AG10803 (cell line): Measurements from ENCODE around the gene ATXN7L1.

Source experiments
- DNase-seq: peaks from one replicate; pipeline ENCODE4 v3.0.0; 2010; ENCODE audit warnings: low read depth
- H3K4me3 ChIP-seq: 2 replicates; pipeline ENCODE4 v1.5.1; 2011; ENCODE audit warnings: mild to moderate bottlenecking, low read length, control low read depth
- CTCF ChIP-seq: conservative IDR thresholded peaks from 2 replicates; pipeline ENCODE4 v1.5.1; 2011; ENCODE audit warnings: mild to moderate bottlenecking, low read length, control low read depth, inconsistent platforms

The ATXN7L1 gene

GRCh38 chr7:105752671-105753275, 123.6 kb downstream of the ATXN7L1 start:
- DNase-seq = no peak
- H3K4me3 ChIP-seq = no peak overlapping the region
- no peak for TF ChIP-seq CTCF

GRCh38 chr7:105751054-105751453, 125.3 kb downstream of the ATXN7L1 start:
- H3K4me3 ChIP-seq = no peak overlapping the region

GRCh38 chr7:105748701-105749100, 127.7 kb downstream of the ATXN7L1 start:
- no peak overlapping the region for H3K4me3 ChIP-seq
- no peak for TF ChIP-seq CTCF
- DNase-seq = no peak

More at GRCh38 chr7:105751054-105751453, 125.3 kb downstream of the ATXN7L1 start:
- TF ChIP-seq CTCF = no peak
- no peak for DNase-seq

GRCh38 chr7:105745681-105746330, 130.6 kb downstream of the ATXN7L1 start:
- DNase-seq = no peak
- TF ChIP-seq CTCF = no peak
- no peak overlapping the region for H3K4me3 ChIP-seq

GRCh38 chr7:105744258-105744657, 132.1 kb downstream of the ATXN7L1 start:
- no peak for TF ChIP-seq CTCF
- H3K4me3 ChIP-seq = no peak overlapping the region
- DNase-seq = no peak

GRCh38 chr7:105743351-105744090, 132.9 kb downstream of the ATXN7L1 start:
- no peak for TF ChIP-seq CTCF
- DNase-seq = no peak
- H3K4me3 ChIP-seq = no peak overlapping the region
